Right ventricle myocardium inferior (tissue), 1 donor: Measurements from ENCODE around the gene PDPK1. TPM values are rescaled to one million over a fixed set of nuclear protein-coding genes. Genes with fewer than 3 reads are reported as not detected.
"Not testable (repeated sequence)": the region's sequence is repeated elsewhere in the genome, so short reads cannot be mapped to it uniquely, and the experiment has no call there.

Experiments used
- ATAC-seq: fragments of 200-7000 bp; cut with Tn5 transposase; one replicate; pipeline ENCODE4 v1.9.1; 2020; ENCODE audit warnings: mild to moderate bottlenecking, moderate library complexity
- DNase-seq: peaks from one replicate; pipeline ENCODE4 v3.0.0; 2021; ENCODE audit errors: missing footprints
- intact Hi-C: fragments of 100-400 bp; cut with DNase I; formaldehyde crosslinking; loops from one replicate; pipeline ENCODE4 v1.11.0; 2022
- microRNA-seq: library from miRNA; unstranded; fragments of <30 nt; microRNA quantifications from one replicate; pipeline ENCODE4 v1.2.0, GENCODE V29; 2020
- total RNA-seq: library from RNA; stranded (reverse); fragmentation: NEBNext Ultra II Directional; extraction: Animal tissue kit (Norgen Biotek cat#: 25700); gene quantifications from one replicate; pipeline ENCODE4 v1.2.1, GENCODE V29; 2021
- donor health status: DM: no; HTN: yes; CAD: no; lungs with severe emphysema.

PDPK1 gene
- total RNA-seq, 1 donor from 2014 or later, result 47.1 TPM

- intact Hi-C loops, ATAC-seq, DNase-seq: not testable (repeated sequence)
These were observed 83.0 kb downstream of the PDPK1 start for GRCh38 chr16:2620870-2621269.

- intact Hi-C loops, DNase-seq, ATAC-seq: not testable (repeated sequence)
These were observed 83.6 kb downstream of the PDPK1 start for GRCh38 chr16:2621395-2621794.

GRCh38 chr16:2627075-2627474, 89.3 kb downstream of the PDPK1 start:
- ATAC-seq, DNase-seq, intact Hi-C loops: not testable (repeated sequence)

DNA sequence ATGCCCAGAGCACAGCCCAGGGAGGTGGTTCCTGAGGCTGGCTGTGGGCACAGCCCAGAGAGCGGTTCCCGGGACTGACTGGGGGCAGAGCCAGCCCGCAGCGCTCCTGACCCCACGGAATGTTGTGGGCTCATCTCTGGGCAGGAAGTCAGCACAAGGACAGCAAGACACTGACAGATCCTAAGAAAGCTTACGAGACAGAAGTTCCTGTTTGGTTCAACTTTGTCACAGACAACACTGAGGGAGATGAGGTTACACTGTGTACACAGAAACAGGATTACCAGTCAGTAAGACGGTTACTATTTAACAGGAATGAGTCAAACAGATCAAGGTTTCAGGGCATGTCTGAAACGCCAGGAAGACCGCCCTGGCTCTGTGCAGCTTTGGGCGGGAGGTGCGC, 93.4 kb downstream of the PDPK1 start:
- DNase-seq, ATAC-seq, intact Hi-C loops: not testable (repeated sequence)

DNA sequence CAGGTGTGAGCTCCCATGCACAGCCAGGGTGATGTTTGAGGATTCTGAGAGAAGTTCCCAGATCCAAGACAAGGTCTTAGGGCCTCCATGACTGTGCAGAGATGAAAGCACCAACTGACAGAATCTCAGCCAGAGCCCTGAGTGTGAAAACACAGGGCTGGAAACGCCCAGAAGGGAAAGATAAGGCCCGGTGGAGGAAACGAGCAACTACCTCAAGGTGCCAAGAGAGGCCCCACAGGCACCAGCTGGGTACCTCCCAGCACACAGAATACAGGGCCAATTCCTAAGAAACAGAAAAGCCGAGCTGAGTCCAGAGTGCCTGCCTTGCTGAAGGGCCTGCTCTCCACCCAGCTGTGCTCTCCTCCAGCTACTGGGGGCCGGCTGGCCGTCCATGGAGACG, 94.5 kb downstream of the PDPK1 start:
- intact Hi-C loops, ATAC-seq, DNase-seq: not testable (repeated sequence)

- DNase-seq (peak; percentile 39), ATAC-seq (peak; percentile 61)
These were observed 101.4 kb downstream of the PDPK1 start for GRCh38 chr16:2639071-2639721.

DNA sequence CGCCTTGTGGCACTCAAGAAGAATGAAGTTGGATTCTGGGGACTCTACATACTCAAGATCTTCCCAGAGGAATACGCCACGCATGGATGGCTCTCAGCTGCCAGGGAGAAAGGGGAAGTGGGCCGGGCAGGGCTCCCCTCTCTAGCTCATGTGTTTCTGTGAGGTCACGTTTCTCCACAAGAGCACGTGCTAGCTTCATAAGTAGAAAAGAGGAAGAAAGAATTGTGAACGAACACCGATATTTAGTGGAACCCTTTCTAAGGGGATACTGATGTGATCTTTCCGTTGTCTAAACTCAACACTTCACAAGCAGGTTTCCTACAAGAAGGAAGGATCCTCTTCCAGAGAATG, 101.9 kb downstream of the PDPK1 start:
- intact Hi-C loops, DNase-seq: not testable (repeated sequence)
- peak; percentile 62 for ATAC-seq

More at GRCh38 chr16:2639071-2639721, 101.4 kb downstream of the PDPK1 start:
- intact Hi-C loops, result not testable (repeated sequence)

DNA sequence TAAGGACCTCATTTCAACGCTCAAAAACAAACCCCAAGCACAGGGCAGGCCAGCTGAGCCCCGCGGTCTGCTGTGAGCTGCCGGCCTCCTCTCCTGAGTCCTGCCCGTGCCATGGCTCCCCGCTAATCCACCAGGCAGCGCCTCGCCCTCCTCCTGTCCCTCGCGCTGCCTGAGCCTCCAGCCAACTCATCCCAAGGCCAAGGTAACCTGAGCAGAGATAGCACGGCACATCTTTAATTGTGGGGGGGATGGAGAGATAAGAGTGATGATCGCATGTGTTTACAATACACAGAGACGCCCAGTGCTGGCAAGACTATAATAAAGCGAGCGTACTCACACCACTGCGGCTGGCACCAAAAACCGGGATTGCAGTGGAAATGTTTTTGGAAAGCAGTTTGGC, 104.7 kb downstream of the PDPK1 start:
- ATAC-seq, DNase-seq, intact Hi-C loops: not testable (repeated sequence)

DNA sequence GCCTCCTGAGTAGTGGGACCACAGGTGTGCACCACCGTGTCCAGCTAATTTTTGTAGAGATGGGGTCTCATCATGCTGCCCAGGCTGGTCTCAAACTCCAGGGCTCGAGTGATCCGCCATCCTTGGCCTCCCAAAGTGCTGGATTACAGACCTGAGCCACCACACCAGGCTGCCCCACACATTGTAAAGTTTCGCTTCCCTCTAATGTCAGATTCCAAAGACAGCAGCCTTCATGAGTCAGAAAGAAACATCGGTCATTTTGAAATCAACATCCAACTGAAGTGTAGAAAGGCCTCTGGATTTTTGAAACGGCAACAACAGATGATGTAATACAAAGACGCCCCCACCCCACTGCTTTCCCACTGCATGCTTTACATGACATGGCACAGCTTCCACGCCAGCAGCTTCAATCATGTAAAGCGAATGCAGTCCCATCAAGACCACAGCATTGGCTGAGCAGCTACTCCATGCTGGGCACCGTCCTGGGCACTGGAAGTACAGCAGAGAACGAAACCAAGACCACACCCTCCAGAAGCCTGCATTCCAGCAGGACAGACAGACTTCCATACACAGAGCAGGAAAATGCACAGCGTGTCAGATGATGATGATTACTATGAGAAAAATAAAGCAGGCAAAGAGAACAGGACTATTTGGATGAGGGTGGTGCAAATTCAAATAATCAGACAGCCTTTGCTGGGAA, 107.1 kb downstream of the PDPK1 start:
- intact Hi-C loops, ATAC-seq, DNase-seq: not testable (repeated sequence)

- DNase-seq, ATAC-seq: not testable (repeated sequence)
These were observed 113.5 kb downstream of the PDPK1 start for GRCh38 chr16:2651268-2651871.

More at GRCh38 chr16:2651268-2651871, 113.5 kb downstream of the PDPK1 start:
- intact Hi-C loops, result not testable (repeated sequence)

Small RNA genes within 50 kb of the gene (microRNA-seq; reads per million reads assigned to microRNA genes)
- gene MIR3178, result not detected

Other genes starting within 250 kb of the PDPK1 start
- 7.4 TPM for gene ABCA3, start 197.3 kb upstream of the PDPK1 start, total RNA-seq
- 1.2 TPM for gene CCNF, start 108.6 kb upstream of the PDPK1 start, total RNA-seq
- gene TEDC2, start 77.9 kb upstream of the PDPK1 start, total RNA-seq, result 0.95 TPM
- gene NTN3, start 66.7 kb upstream of the PDPK1 start, total RNA-seq, result 0.19 TPM
- 14.8 TPM for gene TBC1D24, start 62.9 kb upstream of the PDPK1 start, total RNA-seq
- gene ATP6V0C, start 24.1 kb upstream of the PDPK1 start, total RNA-seq, result 137 TPM
- 16.2 TPM for gene AMDHD2, start 17.6 kb upstream of the PDPK1 start, total RNA-seq
- not detected for gene CEMP1, start 6.6 kb upstream of the PDPK1 start, total RNA-seq
- gene KCTD5, start 144.5 kb downstream of the PDPK1 start, total RNA-seq, result 10.5 TPM
- 0.30 TPM for gene PRSS27, start 182.2 kb downstream of the PDPK1 start, total RNA-seq
- gene SRRM2, start 214.6 kb downstream of the PDPK1 start, total RNA-seq, result 239 TPM
- gene ELOB, start 239.3 kb downstream of the PDPK1 start, total RNA-seq, result 336 TPM
- gene PRSS33, start 249.5 kb downstream of the PDPK1 start, total RNA-seq, result not detected